Pancreas (tissue), 10 donors: ENCODE results near the gene WNT7A. TPM values are rescaled to one million over a fixed set of nuclear protein-coding genes. Genes with fewer than 3 reads are reported as not detected.

Source experiments
- ATAC-seq, 4 donors: fragments of 200-7000 bp; cut with Tn5 transposase; one replicate each; pipeline versions ENCODE4 v1.8.0 to v1.9.1; 2020; ENCODE audit warnings: mild to moderate bottlenecking in 4 of 4, moderate library complexity in 4 of 4
- DNase-seq, 6 donors: peaks; one replicate each; pipeline ENCODE4 v3.0.0-alpha.2; 2020
- FAIRE-seq: peaks from 2 replicates; lab custom pipeline; 2012; peaks lifted over from hg19 to GRCh38; lab: Jason Lieb, UNC
- H3K27ac ChIP-seq, 4 donors: fragments of 200-600 bp; sonication (generic); 1 replicate in 3 of 4; 2 replicates in 1 of 4; pipeline versions ENCODE4 v1.5.0 to v1.8.0; 2020
- H3K27me3 ChIP-seq, 4 donors: fragments of 200-600 bp; one replicate each; pipeline ENCODE4 v1.8.0; 2021
- H3K36me3 ChIP-seq, 3 donors: fragments of 200-600 bp; sonication (generic) in 1 of 3; one replicate each; pipeline versions ENCODE4 v1.5.0 to v1.8.0; 2020 to 2021
- H3K4me1 ChIP-seq, 3 donors: fragments of 200-600 bp; one replicate each; pipeline ENCODE4 v1.8.0; 2021
- H3K4me3 ChIP-seq, 4 donors: fragments of 200-600 bp; sonication (generic) in 2 of 4; one replicate each; pipeline versions ENCODE4 v1.5.0 to v1.8.0; 2020 to 2021
- H3K9me3 ChIP-seq, 4 donors: fragments of 200-600 bp; one replicate each; pipeline ENCODE4 v1.8.0; 2021
- CTCF ChIP-seq, 4 donors: fragments of 200-600 bp; sonication (generic) in 3 of 4; IDR thresholded peaks; one replicate each; pipeline versions ENCODE4 v1.5.0 to v1.8.0; 2021; ENCODE audit warnings: antibody characterized with exemption in 4 of 4
- WGBS, 2 donors: extraction: QIAGEN DNeasy Blood & Tissue Kit; methylation state at CpG; one replicate each; pipeline ENCODE4 v1.1.7; 2013; 5-methylcytosine and 5-hydroxymethylcytosine counted together
- intact Hi-C, 3 donors: fragments of 100-400 bp; cut with DNase I; formaldehyde crosslinking; loops; one replicate each; pipeline versions ENCODE4 v1.11.1 to v1.14.2; 2022
- polyA plus RNA-seq, 2 donors: library from polyadenylated mRNA; stranded (reverse); fragments of 200-250 nt; gene quantifications; one replicate each; pipeline ENCODE4 v1.2.3, GENCODE V29; 2013
- total RNA-seq, 6 donors: library from RNA; stranded (reverse); fragmentation: NEBNext Ultra II Directional in 4 of 6; extraction: Animal tissue kit (Norgen Biotek cat#: 25700) in 4 of 6; gene quantifications; one replicate each; pipeline versions ENCODE4 v1.2.1 to v1.2.4, GENCODE V29; 2021 to 2023
- donor health status: healthy with polysubstance abuse.
- donor health status: DM: no; HTN: no; CAD: no; lungs with moderate emphysema.
- donor health status: DM: no; HTN: no; CAD: no.
- donor health status: control.
- donor health status: control.
- donor health status: Bipolar disorder and iron deficiency.
- donor health status: DM: yes; HTN: yes; CAD: no.
- donor health status: DM: no; HTN: no; CAD: no.
- donor health status: DM: no; HTN: no; CAD: no.
- donor health status: DM: yes; HTN: yes; CAD: no.

WNT7A gene
- total and polyA plus RNA-seq, 8 donors, result 0.04 to 0.31 (median 0.09) TPM; not detected in 1

GRCh38 chr3:13827256-13827655 lies 52.6 kb downstream of the WNT7A start:
- Histone ChIP-seq H3K9me3 (no peaks in the 10 kb centered on the region), H3K36me3 (no peaks in the 10 kb centered on the region), H3K4me3 (no peak overlapping the region), H3K4me1 (no peaks in the 10 kb centered on the region), H3K27me3 (no peaks in the 10 kb centered on the region), H3K27ac (no peak overlapping the region)
- TF ChIP-seq CTCF (IDR thresholded peaks at IDR 0.05), result no peak
- intact Hi-C loops, result no loop called here
- no peak for FAIRE-seq
- 42 to 46% methylated on average over 3 of the region's 3 CpGs for WGBS, 2 donors
- no peak for DNase-seq
- ATAC-seq, result peak in 3 of 4 donors; percentile 34 to 46 (median 43)

GRCh38 chr3:13826672-13827071 lies 53.2 kb downstream of the WNT7A start:
- Histone ChIP-seq H3K27ac (no peak overlapping the region), H3K4me3 (no peak overlapping the region), H3K4me1 (no peaks in the 10 kb centered on the region), H3K27me3 (no peaks in the 10 kb centered on the region), H3K9me3 (no peaks in the 10 kb centered on the region), H3K36me3 (no peaks in the 10 kb centered on the region)
- DNase-seq (no peak), FAIRE-seq (no peak), ATAC-seq (no peak)
- intact Hi-C loops, result no loop called here
- TF ChIP-seq CTCF (IDR thresholded peaks at IDR 0.05), result no peak

- no peak for TF ChIP-seq CTCF (IDR thresholded peaks at IDR 0.05)
- DNase-seq (no peak), ATAC-seq (no peak), FAIRE-seq (no peak)
- no peaks in the 10 kb centered on the region for H3K9me3 ChIP-seq
- intact Hi-C loops, result no loop called here
- no peak overlapping the region for H3K27ac ChIP-seq
- H3K36me3 ChIP-seq, result no peaks in the 10 kb centered on the region
- no peaks in the 10 kb centered on the region for H3K27me3 ChIP-seq
- WGBS, 2 donors, result 83 to 84% methylated on average over 10 of the region's 10 CpGs
- no peak overlapping the region for H3K4me3 ChIP-seq
- H3K4me1 ChIP-seq, result no peaks in the 10 kb centered on the region
Measured at GRCh38 chr3:13825821-13826220, 54.0 kb downstream of the WNT7A start.

GRCh38 chr3:13825311-13825579 lies 54.6 kb downstream of the WNT7A start:
- TF ChIP-seq CTCF (IDR thresholded peaks at IDR 0.05), result no peak
- Histone ChIP-seq H3K36me3 (no peaks in the 10 kb centered on the region), H3K27ac (no peak overlapping the region), H3K4me3 (no peak overlapping the region), H3K4me1 (no peaks in the 10 kb centered on the region), H3K9me3 (no peaks in the 10 kb centered on the region), H3K27me3 (no peaks in the 10 kb centered on the region)
- 83% methylated on average over 3 of the region's 3 CpGs for WGBS, 2 donors
- ATAC-seq, result no peak
- intact Hi-C loops, result no loop called here
- FAIRE-seq, result no peak
- no peak for DNase-seq

- intact Hi-C loops, result no loop called here
- no peaks in the 10 kb centered on the region for H3K27me3 ChIP-seq
- H3K4me1 ChIP-seq, result no peaks in the 10 kb centered on the region
- DNase-seq, result no peak
- H3K36me3 ChIP-seq, result no peaks in the 10 kb centered on the region
- H3K9me3 ChIP-seq, result no peaks in the 10 kb centered on the region
- no peak overlapping the region for H3K27ac ChIP-seq
- TF ChIP-seq CTCF (IDR thresholded peaks at IDR 0.05), result no peak
- WGBS, 2 donors, result 74 to 79% methylated on average over 8 of the region's 8 CpGs
- FAIRE-seq, result no peak
- ATAC-seq, result no peak
- H3K4me3 ChIP-seq, result no peak overlapping the region
Measured at GRCh38 chr3:13824521-13825310, 55.2 kb downstream of the WNT7A start.
